GM21447 (cell line): ENCODE results near the gene STK33.

Experiments used
- ATAC-seq: cut with Tn5 transposase; IDR thresholded peaks from one replicate; pipeline ENCODE4 v1.9.1; 2021; ENCODE audit not compliant: unreplicated experiment

STK33 gene

DNA sequence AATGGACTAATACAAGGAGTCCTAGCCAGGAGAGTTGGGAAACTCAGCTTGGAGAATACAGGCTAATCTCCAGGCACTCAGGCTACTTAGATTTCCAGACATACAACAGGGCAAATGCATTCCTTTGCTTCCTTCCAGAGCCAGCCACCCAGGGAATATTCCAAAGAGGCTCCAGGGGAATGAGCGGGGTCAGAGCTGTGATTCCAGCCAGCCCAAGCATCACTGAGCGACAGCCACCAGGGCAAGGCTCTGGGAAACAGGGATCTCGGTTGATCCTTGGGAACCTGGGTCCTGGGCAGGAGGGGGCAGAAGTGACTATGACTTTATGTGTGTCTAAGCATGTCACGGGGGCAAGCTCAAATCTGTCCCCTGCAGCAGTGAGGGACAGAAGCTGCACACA, 218.1 kb downstream of the STK33 start:
- no peak for ATAC-seq

DNA sequence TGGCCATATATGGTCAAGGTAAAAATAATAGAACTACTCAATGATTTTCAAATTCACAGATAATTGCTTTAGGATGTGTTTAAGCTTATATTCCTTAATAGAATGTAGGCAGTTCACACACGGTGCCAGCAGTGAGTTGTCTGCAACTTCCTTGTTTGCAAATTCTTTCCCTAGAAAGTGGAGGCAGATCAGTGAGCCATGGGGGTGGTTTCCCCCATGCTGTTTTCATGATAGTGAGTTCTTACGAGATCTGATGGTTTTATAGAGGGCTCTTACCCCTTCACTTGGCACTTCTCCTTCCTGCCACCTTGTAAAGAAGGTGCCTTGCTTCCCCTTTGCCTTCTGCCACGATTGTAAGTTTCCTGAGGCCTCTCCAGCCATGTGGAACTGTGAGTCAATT, 218.6 kb downstream of the STK33 start:
- ATAC-seq, result no peak

DNA sequence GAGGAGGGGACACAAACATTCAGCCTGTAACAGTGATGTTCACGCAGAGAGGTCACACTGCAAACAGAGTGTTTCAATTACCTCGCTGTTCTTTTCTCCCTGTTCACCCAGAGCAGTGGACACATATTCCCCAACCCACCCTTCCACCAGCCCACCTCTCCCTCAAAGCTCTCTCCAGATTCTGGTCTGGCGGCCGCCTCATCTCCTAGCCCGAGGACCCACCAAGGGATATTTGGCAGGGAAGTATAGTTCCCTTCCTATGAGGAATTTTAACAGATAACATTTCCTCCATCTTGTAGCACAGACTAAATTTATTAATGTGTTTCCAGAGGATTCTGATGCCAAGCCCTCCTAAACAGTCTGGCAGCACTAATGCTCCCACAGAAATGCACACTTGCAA, 219.3 kb downstream of the STK33 start:
- no peak for ATAC-seq

DNA sequence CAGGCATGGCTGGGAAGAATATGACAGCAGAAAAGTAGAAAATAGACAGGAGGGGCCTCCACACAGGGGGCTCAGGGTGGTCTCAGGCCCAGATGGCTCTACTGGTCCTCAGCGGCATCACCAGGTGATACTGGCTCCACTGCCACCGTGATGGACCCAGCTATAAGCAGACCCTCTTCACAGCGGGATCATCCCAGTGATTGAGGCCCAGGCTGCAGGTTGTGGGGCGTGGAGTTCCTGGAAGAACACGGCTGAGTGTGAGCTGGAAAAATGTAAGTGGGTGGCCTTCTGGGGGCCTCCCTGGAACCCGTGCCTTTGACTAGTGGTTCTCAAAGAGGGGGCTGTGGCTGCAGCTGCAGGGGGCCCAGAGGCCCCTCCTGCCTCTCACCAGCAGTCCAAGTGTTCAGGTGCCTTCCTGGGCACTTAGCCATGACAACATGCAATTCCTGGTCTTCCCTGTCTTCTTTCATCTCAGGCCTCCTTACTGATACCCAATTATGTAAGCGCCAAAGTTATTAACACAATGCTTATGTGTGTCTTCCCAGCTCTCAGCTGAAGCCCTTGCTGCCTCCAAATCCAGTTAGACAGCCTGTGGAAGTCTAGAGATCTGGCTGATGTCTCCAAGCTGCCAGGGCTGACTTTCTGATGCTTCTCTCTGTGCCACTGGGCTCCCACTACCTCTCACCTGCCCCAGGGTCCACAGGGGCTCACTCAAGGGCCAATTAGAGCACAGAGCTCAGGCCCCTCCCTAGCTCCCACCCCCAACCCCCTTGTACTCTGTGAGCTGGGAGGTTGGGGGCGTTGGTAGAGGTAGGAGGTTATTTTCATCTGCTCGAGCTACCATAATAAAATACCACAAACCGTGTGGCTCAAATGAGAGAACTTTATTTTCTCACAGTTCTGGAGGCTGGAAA, 220.3 kb downstream of the STK33 start:
- no peak for ATAC-seq

GRCh38 chr11:8372641-8373381, 221.2 kb downstream of the STK33 start:
- ATAC-seq, result no peak

GRCh38 chr11:8371516-8371884, 222.5 kb downstream of the STK33 start:
- ATAC-seq, result no peak

- ATAC-seq, result no peak
These were observed 223.1 kb downstream of the STK33 start for GRCh38 chr11:8370812-8371515.

- ATAC-seq, result no peak
These were observed 224.3 kb downstream of the STK33 start for GRCh38 chr11:8369592-8370205.

- no peak for ATAC-seq
These were observed 225.3 kb downstream of the STK33 start for GRCh38 chr11:8368772-8369171.

DNA sequence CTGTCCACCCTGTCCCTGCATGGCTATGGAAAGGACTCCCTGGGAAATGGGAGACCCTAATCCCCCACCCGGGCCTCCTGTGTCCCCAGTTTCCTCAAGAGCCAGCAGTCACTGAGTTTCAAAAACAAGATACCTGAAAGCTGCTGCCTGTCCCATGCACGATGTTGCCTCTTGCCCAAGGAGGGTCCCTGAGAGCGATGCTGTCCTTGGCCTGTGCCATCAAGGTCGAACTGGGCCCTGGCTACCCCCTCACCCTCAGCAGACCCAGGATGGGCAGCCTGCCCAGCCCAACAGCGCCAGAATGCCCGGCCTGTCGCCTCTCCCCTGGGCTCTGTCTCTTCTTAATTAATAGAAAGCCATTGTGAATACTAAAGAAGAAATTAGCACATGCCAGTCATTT, 225.8 kb downstream of the STK33 start:
- no peak for ATAC-seq

DNA sequence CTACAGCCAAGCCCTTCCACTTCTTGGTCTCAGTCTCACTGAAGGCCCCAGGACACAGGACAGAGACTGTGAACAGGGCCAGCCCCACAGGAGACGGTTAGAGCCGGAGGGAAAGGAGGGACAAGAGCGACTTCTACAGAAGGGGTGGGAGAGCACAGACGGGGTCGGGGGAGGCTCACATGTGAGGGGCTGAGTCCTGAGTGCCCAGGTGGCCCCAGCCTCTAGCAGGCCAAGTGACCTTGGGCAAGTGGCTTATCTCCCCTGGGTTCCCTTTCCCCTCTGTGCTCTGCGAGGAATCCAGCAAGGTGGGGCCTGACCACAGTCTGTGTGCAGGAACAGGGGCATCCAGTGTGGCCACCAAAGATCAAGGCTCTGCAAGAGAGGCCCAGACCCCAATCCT, 227.7 kb downstream of the STK33 start:
- ATAC-seq, result no peak

DNA sequence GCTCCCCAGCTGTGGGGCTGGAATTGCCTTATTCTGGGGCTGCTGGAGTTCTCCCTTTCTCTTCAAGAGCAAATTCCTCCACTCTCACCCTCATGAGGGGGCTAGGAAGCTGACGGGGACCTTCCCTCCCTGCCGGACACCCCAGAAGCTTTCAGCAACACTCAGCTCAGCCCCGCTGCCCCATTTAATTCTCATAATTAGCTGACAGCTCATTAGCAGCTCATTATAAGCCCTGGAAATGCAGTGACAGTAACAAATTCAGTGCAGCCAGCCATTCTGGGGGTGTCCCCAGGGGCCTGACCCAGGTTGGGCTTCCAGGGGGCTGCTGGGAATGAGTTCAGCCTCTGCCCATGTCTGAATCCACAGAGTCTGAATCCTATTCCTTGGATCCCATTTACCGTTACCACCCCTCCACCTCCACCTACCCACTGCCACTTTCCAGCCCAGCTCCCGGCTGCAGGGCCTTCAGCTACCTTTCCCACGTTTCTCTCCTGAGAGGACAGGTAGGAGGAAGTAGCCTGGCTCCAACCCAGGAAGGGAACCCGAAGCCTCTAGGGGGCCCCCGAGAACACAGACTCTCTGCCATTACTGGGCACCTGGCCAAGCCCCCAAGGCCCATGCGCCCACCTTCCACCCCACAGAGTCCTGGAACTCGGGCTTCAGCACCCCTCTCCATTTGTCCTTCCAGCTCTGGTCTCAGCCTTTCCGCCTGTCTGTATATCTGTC, 228.6 kb downstream of the STK33 start:
- no peak for ATAC-seq

DNA sequence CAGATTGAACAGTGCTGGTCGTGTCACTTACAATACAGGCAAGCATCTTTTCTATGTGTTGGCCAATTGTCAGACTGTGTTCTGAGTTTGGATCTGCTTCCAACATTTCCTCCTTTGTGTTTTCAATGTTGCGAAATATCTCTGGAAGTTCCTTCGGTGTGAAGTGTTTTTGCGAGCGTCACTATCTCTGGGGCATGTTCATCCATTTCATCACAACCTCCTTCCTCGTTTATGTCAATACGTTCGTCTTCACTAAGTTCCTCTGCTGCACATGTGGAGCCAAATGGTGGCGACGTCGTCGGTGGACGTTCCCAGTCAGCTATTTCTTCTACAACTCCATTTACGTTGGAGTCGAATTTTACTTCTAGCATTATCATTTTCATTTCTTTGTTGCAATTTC, 230.1 kb downstream of the STK33 start:
- no peak for ATAC-seq

- no peak for ATAC-seq
These were observed 231.1 kb downstream of the STK33 start for GRCh38 chr11:8362899-8363298.

- no peak for ATAC-seq
These were observed 231.5 kb downstream of the STK33 start for GRCh38 chr11:8362491-8362890.

- no peak for ATAC-seq
These were observed 232.3 kb downstream of the STK33 start for GRCh38 chr11:8361664-8362210.

GRCh38 chr11:8361206-8361605, 232.8 kb downstream of the STK33 start:
- ATAC-seq, result no peak

GRCh38 chr11:8360086-8360828, 233.8 kb downstream of the STK33 start:
- ATAC-seq, result no peak

DNA sequence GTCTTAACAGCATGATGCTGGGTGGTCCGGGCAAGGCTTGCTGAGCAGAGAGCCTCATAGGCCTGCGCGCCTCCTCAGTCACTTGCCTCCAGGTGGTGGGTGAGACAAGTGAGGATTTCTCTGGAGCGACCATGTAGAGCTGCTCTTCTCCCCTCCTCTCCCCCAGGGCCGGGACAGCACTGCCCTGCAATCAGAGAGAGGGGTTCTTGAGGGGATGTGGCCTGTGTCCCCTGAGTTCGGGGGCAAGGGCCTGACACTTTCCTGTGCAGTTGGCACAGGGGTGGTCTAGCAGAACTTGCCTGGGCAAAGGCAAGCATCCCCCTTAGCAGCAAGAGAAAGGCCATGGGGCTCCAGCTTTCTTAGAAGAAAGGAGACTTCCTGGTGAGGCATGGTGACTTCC, 234.5 kb downstream of the STK33 start:
- ATAC-seq, result no peak
